ENCODE measurements around the gene GPR89B.
A peak's percentile ranks its signal among the peaks of the same experiment; 100 is the strongest.
"Not testable (repeated sequence)": the region's sequence is repeated elsewhere in the genome, so short reads cannot be mapped to it uniquely, and the experiment has no call there.

Gene GPR89B

DNA sequence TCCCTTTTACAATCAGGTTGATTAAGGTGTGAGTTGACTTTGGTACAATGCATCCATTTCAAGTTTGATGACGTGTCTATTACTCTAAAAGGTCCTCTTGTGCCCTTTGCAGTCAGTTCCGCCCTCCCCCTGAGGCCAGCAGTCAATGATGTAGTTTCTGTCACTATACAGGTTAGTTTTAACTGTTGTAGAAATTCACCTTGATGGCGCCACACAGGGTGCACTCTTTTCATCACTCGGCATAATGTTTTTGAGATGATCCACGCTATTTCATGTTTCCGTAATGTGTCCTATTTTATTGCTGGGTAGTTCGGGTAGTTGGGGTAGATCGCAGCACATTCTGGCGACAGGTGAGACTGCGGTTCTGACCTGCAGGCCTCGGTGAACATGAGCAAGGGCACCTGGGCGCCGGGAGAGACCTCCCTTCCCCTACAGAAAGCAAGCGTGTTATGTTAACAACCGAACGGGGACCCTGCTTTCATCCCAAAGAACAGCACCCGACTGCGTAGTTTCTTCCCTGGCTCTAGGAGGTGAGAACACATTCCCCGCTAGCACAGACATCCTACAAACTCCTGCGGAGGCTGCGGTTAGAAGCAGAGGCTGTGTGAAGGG lies 109.7 kb downstream of the GPR89B start:
- DNase-seq: not testable (repeated sequence)

DNA sequence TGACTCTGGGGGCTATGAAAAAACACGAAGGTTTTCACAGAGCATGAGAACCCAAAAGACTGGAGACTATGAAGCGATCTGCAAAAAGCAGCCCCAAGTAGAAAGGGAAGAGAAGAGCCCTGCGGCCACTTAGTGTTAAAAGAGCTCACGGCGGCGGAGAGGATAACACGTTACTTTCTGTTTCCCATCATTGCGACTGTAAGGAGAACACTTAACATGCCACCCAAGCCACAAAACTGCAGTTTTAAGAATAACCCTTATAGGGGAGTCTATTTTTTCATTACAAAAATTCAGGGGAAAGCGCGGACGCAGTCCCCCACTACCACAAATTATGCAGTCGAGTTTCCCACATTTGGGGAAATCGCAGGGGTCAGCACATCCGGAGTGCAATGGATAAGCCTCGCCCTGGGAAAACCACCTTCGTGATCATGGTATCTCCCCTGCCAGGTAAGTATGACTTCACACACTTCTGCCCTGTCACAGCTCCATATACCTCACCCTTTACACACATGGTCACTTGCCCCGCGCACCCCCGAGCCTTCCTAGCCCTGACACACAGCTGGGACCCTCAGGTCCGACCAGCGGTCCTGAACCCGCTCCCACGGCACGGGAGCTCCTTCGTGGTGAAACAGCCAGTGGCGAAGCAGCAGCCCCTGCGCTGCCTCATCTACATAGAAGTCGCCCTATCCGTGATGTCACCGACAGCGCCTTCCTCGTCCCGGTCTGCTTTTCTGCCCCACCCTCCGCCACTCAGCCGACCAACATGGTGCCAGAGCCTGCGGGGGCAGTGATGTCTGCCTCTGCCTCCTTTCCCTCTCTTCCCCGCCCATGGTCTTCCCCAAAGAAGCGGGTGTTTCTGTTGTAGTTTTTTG lies 110.5 kb downstream of the GPR89B start:
- DNase-seq: peak; percentile 94

Data from hematopoietic multipotent progenitor cell treated with erythropoietin and hydrocortisone succinate and interleukin-3 and kit ligand, for 4 days (in vitro differentiated cells).